Activated T-cell treated with anti-CD3 and anti-CD28 coated beads, Interleukin-2, amount 50 U/mL, for 1 hour (primary cell): Measurements from ENCODE around the gene THADA.
"Not testable (repeated sequence)": the region's sequence is repeated elsewhere in the genome, so short reads cannot be mapped to it uniquely, and the experiment has no call there.

Experiments
- DNase-seq: peaks from one replicate; pipeline ENCODE4 v3.0.0-alpha.2; 2020

THADA gene

GRCh38 chr2:43460174-43460546, 135.7 kb downstream of the THADA start:
- no peak for DNase-seq

GRCh38 chr2:43459446-43460173, 136.2 kb downstream of the THADA start:
- DNase-seq = no peak

- DNase-seq = no peak
Observed at GRCh38 chr2:43458014-43458628, 137.7 kb downstream of the THADA start.

- no peak for DNase-seq
Observed at GRCh38 chr2:43455731-43456642, 139.9 kb downstream of the THADA start.

GRCh38 chr2:43455296-43455695, 140.5 kb downstream of the THADA start:
- DNase-seq = no peak

GRCh38 chr2:43454791-43455190, 141.0 kb downstream of the THADA start:
- no peak for DNase-seq

- DNase-seq = no peak
Observed at GRCh38 chr2:43453179-43454170, 142.4 kb downstream of the THADA start.

- no peak for DNase-seq
Observed at GRCh38 chr2:43452318-43452731, 143.5 kb downstream of the THADA start.

- no peak for DNase-seq
Observed at GRCh38 chr2:43450617-43451016, 145.2 kb downstream of the THADA start.

GRCh38 chr2:43448822-43449110, 147.1 kb downstream of the THADA start:
- DNase-seq = no peak

GRCh38 chr2:43448011-43448821, 147.6 kb downstream of the THADA start:
- no peak for DNase-seq

GRCh38 chr2:43446755-43447154, 149.1 kb downstream of the THADA start:
- not testable (repeated sequence) for DNase-seq

- no peak for DNase-seq
Observed at GRCh38 chr2:43445781-43446180, 150.1 kb downstream of the THADA start.

GRCh38 chr2:43444989-43445645, 150.7 kb downstream of the THADA start:
- no peak for DNase-seq

GRCh38 chr2:43443282-43443681, 152.6 kb downstream of the THADA start:
- DNase-seq = no peak

GRCh38 chr2:43441195-43441594, 154.6 kb downstream of the THADA start:
- no peak for DNase-seq

- DNase-seq = no peak
Observed at GRCh38 chr2:43438858-43439655, 156.8 kb downstream of the THADA start.

GRCh38 chr2:43438342-43438741, 157.5 kb downstream of the THADA start:
- no peak for DNase-seq

- DNase-seq = no peak
Observed at GRCh38 chr2:43437363-43437762, 158.5 kb downstream of the THADA start.

- no peak for DNase-seq
Observed at GRCh38 chr2:43436431-43436830, 159.4 kb downstream of the THADA start.
